Parathyroid adenoma (tissue), 2 donors: ENCODE measurements around the gene GRM4.

Experiments
- H2AFZ ChIP-seq: fragments of 300-600 bp; sonication (generic); one replicate; pipeline ENCODE4 v1.7.0; 2017; ENCODE audit warnings: antibody characterized with exemption, mild to moderate bottlenecking
- H3K27ac ChIP-seq: fragments of 300-600 bp; sonication (generic); one replicate; pipeline ENCODE4 v1.7.0; 2017
- H3K27me3 ChIP-seq: fragments of 300-600 bp; sonication (generic); one replicate; pipeline ENCODE4 v1.7.0; 2017; ENCODE audit warnings: low read length; ENCODE audit not compliant: control insufficient read depth, insufficient read depth
- H3K36me3 ChIP-seq: fragments of 300-600 bp; sonication (generic); one replicate; pipeline ENCODE4 v1.7.0; 2017; ENCODE audit warnings: low read length; ENCODE audit not compliant: control insufficient read depth, insufficient read depth
- H3K4me1 ChIP-seq: fragments of 300-600 bp; sonication (generic); one replicate; pipeline ENCODE4 v1.7.0; 2017; ENCODE audit warnings: control low read depth
- H3K4me2 ChIP-seq: fragments of 300-600 bp; sonication (generic); one replicate; pipeline ENCODE4 v1.7.0; 2017; ENCODE audit warnings: low read length
- H3K4me3 ChIP-seq: fragments of 300-600 bp; sonication (generic); one replicate; pipeline ENCODE4 v1.7.0; 2017; ENCODE audit warnings: low read depth, low read length
- H3K79me2 ChIP-seq: fragments of 300-600 bp; sonication (generic); one replicate; pipeline ENCODE4 v1.7.0; 2017; ENCODE audit warnings: control low read depth
- H3K9ac ChIP-seq: fragments of 300-600 bp; sonication (generic); one replicate; pipeline ENCODE4 v1.7.0; 2017; ENCODE audit warnings: mild to moderate bottlenecking
- H3K9me3 ChIP-seq: fragments of 300-600 bp; sonication (generic); one replicate; pipeline ENCODE4 v1.7.0; 2017; ENCODE audit warnings: low read length; ENCODE audit not compliant: control insufficient read depth
- TF ChIP-seq, protein P1 (sequence below): fragments of 300-600 bp; sonication (generic); IDR thresholded peaks from one replicate; pipeline ENCODE4 v1.7.0; 2017; ENCODE audit warnings: antibody characterized with exemption, mild to moderate bottlenecking
- donor health status: primary hyperparathyroidism.

Gene GRM4

DNA sequence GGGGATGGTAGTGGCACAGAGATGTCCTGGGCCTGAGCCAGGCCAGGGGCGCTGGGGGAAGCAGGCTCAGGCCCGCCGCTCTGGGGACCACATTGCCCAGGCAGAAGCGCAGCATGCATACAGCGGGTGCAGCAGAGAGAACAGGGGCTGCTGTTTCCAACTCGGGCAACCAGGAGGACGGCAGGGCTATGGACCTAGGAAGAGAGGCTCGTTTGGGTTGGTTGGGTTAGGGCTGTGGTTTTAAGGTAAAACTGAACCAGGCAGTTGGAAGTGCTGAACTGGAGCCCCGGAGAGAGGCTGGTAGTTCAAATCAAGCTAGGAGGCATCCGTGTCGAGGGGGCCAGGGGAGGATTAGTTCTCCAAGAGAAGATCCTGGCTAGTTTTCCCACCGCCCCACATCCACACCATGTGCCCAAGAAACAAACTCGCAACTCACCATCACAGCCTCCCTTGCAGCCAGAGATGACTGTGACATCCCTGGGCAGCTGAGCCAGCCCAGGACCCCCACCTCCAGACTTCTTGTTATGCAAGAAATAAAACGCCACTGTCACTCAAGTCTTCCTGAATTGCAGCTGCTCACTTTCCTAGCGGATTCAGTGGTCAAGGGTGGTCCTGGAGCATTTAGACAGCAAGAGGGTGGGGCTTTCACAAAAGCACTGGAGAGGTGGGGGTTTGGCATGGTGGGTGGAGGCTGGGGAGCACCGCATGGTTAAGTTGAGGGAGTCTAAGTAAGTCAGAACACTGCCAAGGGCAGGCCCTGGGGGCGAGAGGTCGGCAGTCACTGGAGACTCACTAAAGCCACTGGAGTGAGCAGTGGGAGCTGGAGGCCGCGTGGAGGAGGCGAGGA lies 161.2 kb downstream of the GRM4 start:
- H3K36me3 ChIP-seq: no peaks in the 10 kb centered on the region
- no peaks in the 10 kb centered on the region for H3K9me3 ChIP-seq
- no peaks in the 10 kb centered on the region for H3K4me1 ChIP-seq
- H3K79me2 ChIP-seq: no peaks in the 10 kb centered on the region
- no peak overlapping the region for H3K27ac ChIP-seq
- TF ChIP-seq, protein P1, sequence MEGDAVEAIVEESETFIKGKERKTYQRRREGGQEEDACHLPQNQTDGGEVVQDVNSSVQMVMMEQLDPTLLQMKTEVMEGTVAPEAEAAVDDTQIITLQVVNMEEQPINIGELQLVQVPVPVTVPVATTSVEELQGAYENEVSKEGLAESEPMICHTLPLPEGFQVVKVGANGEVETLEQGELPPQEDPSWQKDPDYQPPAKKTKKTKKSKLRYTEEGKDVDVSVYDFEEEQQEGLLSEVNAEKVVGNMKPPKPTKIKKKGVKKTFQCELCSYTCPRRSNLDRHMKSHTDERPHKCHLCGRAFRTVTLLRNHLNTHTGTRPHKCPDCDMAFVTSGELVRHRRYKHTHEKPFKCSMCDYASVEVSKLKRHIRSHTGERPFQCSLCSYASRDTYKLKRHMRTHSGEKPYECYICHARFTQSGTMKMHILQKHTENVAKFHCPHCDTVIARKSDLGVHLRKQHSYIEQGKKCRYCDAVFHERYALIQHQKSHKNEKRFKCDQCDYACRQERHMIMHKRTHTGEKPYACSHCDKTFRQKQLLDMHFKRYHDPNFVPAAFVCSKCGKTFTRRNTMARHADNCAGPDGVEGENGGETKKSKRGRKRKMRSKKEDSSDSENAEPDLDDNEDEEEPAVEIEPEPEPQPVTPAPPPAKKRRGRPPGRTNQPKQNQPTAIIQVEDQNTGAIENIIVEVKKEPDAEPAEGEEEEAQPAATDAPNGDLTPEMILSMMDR: no peak
- H3K4me3 ChIP-seq: no peak overlapping the region
- no peaks in the 10 kb centered on the region for H3K27me3 ChIP-seq
- no peak overlapping the region for H3K4me2 ChIP-seq
- H2AFZ ChIP-seq: no peak overlapping the region
- H3K9ac ChIP-seq: no peak overlapping the region

DNA sequence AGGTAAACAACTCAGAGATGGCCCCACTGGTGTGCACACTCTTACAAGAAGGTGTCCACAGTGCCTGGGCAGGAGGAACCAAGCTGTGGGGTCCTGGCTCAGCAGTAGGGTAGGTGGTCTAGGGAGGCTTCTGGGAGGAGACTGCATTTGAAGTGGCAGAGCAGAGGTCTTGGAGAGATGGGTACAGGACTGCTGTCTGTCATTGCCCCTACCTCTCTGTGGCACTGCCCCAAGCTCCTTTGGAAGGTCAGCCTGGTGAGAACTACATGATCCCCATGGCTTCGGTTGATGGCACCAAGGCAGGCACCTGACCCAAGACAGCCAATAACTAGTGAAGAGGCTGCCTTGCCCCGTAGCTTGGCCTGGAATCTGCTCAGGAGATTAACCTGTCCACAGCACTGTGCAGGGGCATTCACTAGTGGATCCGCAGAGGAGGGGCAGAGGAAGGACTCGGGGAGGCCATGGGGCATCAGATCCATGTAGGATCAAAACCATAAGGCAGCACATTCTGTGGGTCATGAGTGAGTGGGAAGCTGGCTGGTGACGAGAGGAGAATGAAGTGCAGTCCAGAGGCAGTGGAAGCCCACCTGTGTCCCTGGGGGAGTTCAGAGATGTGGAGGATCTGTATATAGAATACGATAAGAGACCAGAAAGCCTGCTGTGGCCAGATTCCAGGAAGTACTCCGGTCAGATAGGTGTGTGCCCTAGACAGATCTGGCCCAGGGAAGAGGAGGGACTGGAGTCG lies 162.0 kb downstream of the GRM4 start:
- no peak overlapping the region for H3K4me3 ChIP-seq
- H3K9me3 ChIP-seq: no peaks in the 10 kb centered on the region
- H3K9ac ChIP-seq: no peak overlapping the region
- no peaks in the 10 kb centered on the region for H3K4me1 ChIP-seq
- no peaks in the 10 kb centered on the region for H3K36me3 ChIP-seq
- TF ChIP-seq, protein P1: no peak
- no peak overlapping the region for H3K27ac ChIP-seq
- no peaks in the 10 kb centered on the region for H3K27me3 ChIP-seq
- no peak overlapping the region for H3K4me2 ChIP-seq
- H3K79me2 ChIP-seq: no peaks in the 10 kb centered on the region
- H2AFZ ChIP-seq: no peak overlapping the region

DNA sequence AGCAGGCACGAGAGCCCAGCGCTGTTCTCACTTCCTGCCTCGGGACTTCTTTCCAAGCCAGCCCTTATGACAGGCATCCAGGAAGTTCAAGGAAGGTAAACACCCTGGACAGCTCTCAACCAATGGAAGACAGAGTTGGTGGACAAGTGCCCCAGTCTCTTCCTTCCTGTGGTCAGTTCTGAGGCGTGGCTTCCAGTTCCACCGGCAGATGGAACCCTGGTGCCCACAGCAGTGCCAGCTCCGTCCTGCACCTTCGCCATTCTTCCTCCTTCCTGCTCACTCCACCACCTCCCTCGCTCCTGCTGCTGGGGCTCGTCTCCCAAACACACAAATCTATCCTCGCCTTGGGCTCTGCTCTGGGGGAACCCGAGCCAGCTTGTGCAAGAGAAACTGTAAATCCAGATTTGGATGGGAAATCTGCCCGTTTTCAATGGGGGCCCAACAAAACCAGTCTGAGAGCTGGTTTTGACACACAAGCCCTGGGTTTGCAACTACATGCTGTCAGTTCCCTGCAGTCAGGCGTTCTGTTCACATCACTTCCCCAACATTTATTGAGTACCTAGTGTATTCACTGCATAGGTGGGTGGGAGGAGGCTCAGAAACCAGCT lies 162.7 kb downstream of the GRM4 start:
- Histone ChIP-seq H3K4me2 (peak overlapping the region; percentile 9), H3K9me3 (no peaks in the 10 kb centered on the region), H2AFZ (peak overlapping the region; percentile 47), H3K27me3 (no peaks in the 10 kb centered on the region), H3K4me3 (no peak overlapping the region), H3K27ac (no peak overlapping the region), H3K9ac (no peak overlapping the region), H3K36me3 (no peaks in the 10 kb centered on the region), H3K79me2 (no peaks in the 10 kb centered on the region), H3K4me1 (no peaks in the 10 kb centered on the region)
- TF ChIP-seq, protein P1: no peak

DNA sequence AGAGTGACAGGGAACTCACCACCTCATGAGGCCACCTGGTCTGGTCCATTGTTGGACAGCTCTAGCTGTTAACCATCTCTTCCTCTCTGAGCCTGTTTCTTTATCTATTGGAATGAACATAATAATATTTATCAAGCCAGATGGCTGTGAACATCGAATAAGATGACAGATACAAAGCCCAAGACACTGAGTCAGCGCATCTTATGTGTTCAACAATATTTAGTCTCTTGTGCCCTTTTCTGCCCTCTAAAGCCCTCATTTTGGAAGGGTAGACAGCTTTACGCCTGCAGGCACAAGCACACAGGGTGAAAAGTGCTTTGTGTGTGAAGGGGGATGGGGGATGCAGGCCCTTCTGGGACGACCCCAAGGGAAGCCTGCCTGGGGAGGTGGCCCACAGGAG lies 164.0 kb downstream of the GRM4 start:
- no peaks in the 10 kb centered on the region for H3K79me2 ChIP-seq
- no peaks in the 10 kb centered on the region for H3K4me1 ChIP-seq
- no peak overlapping the region for H2AFZ ChIP-seq
- no peak overlapping the region for H3K4me2 ChIP-seq
- TF ChIP-seq, protein P1: no peak
- H3K9ac ChIP-seq: no peak overlapping the region
- H3K9me3 ChIP-seq: no peaks in the 10 kb centered on the region
- H3K27me3 ChIP-seq: no peaks in the 10 kb centered on the region
- H3K36me3 ChIP-seq: no peaks in the 10 kb centered on the region
- no peak overlapping the region for H3K27ac ChIP-seq
- no peak overlapping the region for H3K4me3 ChIP-seq
